Breast epithelium (tissue), 3 donors: ENCODE results near the gene LRCOL1.

Source experiments
- CTCF ChIP-seq, 3 donors: fragments of 450-650 bp; IDR thresholded peaks; one replicate each; pipeline ENCODE4 v1.5.1; 2016 to 2017; ENCODE audit warnings: antibody characterized with exemption in 3 of 3, mild to moderate bottlenecking in 3 of 3, moderate library complexity in 3 of 3
- POLR2A ChIP-seq: fragments of 450-650 bp; IDR thresholded peaks from one replicate; pipeline ENCODE4 v1.6.1; 2016; ENCODE audit warnings: antibody characterized with exemption, mild to moderate bottlenecking, moderate library complexity
- POLR2AphosphoS5 ChIP-seq, 3 donors: sonication (generic); formaldehyde crosslinking; IDR thresholded peaks; one replicate each; pipeline ENCODE4 v1.6.1; 2017; ENCODE audit warnings: antibody characterized with exemption in 3 of 3

- TF ChIP-seq POLR2A, result no peak
- TF ChIP-seq CTCF (IDR thresholded peaks at IDR 0.05), result no peak
- no peak for TF ChIP-seq POLR2AphosphoS5 (IDR thresholded peaks at IDR 0.05)
Measured at GRCh38 chr12:132597333-132598316, 12.8 kb downstream of the LRCOL1 start.
